NB4 (cell line): ENCODE data around the gene PEAK1.

Source experiments
- CTCF ChIP-seq: IDR thresholded peaks from one replicate; pipeline ENCODE4 v1.5.1; 2012; ENCODE audit warnings: low read depth, low read length
- POLR2A ChIP-seq: IDR thresholded peaks from 2 replicates; pipeline ENCODE4 v1.6.1; 2011; ENCODE audit warnings: mild to moderate bottlenecking; ENCODE audit not compliant: insufficient read length; ENCODE audit errors: extremely low read depth

DNA sequence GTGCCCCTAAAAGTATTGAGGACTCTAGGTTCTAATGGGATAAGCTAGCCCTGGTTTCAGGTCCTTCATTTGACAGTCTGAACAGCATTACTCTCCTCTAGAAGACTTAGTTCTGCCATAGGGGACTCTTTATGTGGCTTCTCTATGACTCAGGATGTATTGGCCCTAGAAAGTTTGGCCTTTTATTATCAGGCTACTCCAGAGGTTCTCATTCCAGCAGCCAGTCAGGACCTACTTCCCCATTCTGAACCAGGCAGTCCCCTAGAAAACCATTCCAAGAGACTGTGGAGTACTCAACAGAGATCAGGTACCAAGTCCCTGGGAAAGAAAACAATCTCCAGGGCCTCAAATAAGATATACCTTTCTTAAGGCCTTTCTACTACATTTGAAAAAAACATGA lies 191.1 kb downstream of the PEAK1 start:
- no peak for TF ChIP-seq POLR2A
- TF ChIP-seq CTCF = no peak
